ENCODE measurements around the gene TMEM209.

- TF ChIP-seq, protein P1, sequence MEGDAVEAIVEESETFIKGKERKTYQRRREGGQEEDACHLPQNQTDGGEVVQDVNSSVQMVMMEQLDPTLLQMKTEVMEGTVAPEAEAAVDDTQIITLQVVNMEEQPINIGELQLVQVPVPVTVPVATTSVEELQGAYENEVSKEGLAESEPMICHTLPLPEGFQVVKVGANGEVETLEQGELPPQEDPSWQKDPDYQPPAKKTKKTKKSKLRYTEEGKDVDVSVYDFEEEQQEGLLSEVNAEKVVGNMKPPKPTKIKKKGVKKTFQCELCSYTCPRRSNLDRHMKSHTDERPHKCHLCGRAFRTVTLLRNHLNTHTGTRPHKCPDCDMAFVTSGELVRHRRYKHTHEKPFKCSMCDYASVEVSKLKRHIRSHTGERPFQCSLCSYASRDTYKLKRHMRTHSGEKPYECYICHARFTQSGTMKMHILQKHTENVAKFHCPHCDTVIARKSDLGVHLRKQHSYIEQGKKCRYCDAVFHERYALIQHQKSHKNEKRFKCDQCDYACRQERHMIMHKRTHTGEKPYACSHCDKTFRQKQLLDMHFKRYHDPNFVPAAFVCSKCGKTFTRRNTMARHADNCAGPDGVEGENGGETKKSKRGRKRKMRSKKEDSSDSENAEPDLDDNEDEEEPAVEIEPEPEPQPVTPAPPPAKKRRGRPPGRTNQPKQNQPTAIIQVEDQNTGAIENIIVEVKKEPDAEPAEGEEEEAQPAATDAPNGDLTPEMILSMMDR (IDR thresholded peaks at IDR 0.05) = no peak
- TF ChIP-seq POLR2A (IDR thresholded peaks at IDR 0.05) = no peak
Observed at GRCh38 chr7:130156140-130156539, 49.1 kb downstream of the TMEM209 start.

Data from esophagus squamous epithelium (tissue), 4 donors.